Right lobe of liver (tissue), 4 donors: ENCODE measurements around the gene SLC8A1.

Source experiments
- CTCF ChIP-seq, 4 donors: fragments of 200-600 bp in 3 of 4; fragments of 450-650 bp in 1 of 4; IDR thresholded peaks; one replicate each; pipeline versions ENCODE4 v1.5.1 to v1.8.0; 2016 to 2022; ENCODE audit warnings: antibody characterized with exemption in 4 of 4, mild to moderate bottlenecking in 2 of 4
- POLR2A ChIP-seq: fragments of 450-650 bp; IDR thresholded peaks from one replicate; pipeline ENCODE4 v1.6.1; 2017; ENCODE audit warnings: antibody characterized with exemption, mild to moderate bottlenecking
- donor health status: DM: no; HTN: no; CAD: no.
- donor health status: DM: no; HTN: no; CAD: no.
- donor health status: DM: no; HTN: yes; CAD: no.

- TF ChIP-seq CTCF (IDR thresholded peaks at IDR 0.05) (no peak), POLR2A (no peak)
Observed at GRCh38 chr2:40255103-40255502, 196.8 kb downstream of the SLC8A1 start.
